GM18508 (cell line): ENCODE measurements around the gene COL19A1.

ENCODE experiments used
- ATAC-seq: cut with Tn5 transposase; IDR thresholded peaks from one replicate; pipeline ENCODE4 v1.9.1; 2021; ENCODE audit warnings: moderate number of reproducible peaks; ENCODE audit not compliant: insufficient read depth, unreplicated experiment

The COL19A1 gene

DNA sequence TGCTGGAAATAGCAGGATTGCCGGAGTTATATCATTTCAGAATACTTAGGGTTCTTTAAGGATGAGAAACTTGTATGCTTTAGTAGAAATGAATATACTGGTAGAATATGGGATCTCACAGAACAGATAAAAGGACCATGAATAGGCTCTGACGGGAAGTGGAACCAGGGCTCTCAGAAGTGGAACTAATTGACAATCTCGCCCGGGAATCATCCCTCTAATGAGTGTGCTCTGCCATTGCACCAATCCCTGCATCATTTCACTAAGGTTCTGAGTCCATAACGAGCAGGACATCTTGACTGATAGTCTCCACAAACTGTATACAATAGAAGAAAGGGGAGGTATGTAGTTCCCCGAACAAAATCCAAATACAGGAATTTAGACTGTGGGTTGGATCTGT, 286.4 kb downstream of the COL19A1 start:
- ATAC-seq = no peak

- no peak for ATAC-seq
Observed at GRCh38 chr6:70157086-70157485, 290.7 kb downstream of the COL19A1 start.

DNA sequence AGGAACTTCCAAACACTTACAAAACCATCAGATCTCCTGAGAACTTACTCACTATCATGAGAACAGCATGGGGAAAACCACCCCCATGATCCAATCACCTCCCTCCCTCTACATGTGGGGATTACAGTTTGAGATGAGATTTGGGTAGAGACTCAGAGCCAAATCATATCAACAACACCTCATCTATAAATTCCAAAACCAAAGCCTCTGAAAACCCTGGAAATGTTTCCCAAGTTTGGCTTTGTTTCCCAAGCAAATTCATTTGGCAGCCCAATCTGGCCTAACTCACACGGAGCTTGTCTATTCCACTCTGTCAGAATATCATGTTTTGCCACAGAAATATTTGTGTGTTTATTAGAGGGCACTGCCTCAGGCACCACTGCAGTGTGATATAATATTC, 293.9 kb downstream of the COL19A1 start:
- no peak for ATAC-seq

DNA sequence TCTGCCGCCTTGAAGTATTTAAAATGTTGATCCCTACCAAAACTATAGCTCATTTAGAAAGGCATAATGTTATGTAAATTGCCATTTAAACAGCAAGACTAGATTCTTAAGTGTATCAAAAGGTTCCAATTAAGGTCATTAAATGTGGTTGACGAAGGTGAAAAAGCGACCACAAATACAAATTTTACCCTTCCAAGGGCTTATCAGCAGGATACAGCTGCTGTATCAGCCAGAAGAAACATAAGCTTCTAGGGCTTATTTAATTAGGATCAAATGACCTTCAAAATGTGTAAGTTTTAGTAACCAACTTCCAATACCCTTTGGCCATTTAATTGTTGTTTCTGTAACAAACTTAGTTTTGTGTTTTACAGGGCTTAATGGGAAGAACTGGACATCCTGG, 296.6 kb downstream of the COL19A1 start:
- ATAC-seq = no peak

GRCh38 chr6:70163795-70164194, 297.4 kb downstream of the COL19A1 start:
- ATAC-seq = no peak

DNA sequence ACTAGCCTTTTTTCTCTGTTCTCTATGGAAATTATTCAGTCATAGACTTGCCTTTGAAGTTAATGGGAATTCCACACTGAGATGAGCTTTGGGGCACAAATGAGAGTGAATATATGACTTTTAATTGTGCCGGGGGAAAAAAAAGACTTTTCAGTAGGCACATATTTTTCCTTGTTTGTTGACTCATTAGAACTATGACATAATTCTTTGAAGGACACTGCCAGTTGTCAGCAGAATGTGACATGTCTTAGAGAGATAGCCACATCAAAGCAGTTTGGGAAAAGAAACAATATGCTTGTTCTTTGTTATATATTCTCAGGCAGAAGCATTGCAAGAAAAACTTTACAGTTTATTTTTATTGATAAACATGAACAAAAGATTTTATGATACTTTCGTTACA, 298.2 kb downstream of the COL19A1 start:
- no peak for ATAC-seq

DNA sequence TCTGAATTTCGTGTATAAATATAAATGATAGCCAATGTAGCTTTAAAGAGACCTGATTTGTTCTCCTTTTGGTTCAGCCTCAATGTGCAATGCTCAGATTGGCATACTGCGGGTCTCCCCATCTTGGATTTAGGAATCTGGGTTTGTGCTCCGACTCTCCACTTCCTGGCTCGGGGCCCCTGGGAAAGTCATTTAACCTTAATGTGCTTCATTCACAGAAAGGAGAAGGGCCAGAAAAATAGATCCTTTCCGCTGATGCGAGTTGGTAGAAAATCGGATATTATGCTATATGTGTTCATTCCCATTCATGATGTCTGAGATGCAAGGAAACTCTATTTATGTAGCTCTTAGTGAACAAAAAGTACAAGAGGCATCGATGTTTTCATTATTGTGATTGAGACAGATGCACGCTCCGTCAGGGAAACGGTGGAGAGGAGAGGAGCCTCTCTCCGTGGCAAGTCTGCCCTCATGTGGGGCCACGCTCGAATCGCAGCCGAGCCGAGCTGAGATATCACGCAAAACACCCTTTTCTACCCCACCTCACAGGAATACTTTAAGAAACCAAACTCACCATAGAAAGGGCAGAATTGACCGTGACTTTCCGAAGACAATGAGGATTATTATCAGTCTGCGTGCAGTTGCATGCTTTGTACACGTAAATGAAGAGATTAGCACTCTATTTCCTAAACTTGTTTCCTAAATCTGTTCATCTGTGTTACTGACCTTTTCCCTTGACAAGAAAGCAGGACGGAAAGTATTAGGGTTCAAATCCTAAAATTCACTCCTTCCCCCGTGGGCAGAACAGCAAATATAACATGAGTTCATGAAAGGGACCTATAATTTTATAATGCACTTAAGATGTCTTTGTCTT, 300.0 kb downstream of the COL19A1 start:
- ATAC-seq = no peak

DNA sequence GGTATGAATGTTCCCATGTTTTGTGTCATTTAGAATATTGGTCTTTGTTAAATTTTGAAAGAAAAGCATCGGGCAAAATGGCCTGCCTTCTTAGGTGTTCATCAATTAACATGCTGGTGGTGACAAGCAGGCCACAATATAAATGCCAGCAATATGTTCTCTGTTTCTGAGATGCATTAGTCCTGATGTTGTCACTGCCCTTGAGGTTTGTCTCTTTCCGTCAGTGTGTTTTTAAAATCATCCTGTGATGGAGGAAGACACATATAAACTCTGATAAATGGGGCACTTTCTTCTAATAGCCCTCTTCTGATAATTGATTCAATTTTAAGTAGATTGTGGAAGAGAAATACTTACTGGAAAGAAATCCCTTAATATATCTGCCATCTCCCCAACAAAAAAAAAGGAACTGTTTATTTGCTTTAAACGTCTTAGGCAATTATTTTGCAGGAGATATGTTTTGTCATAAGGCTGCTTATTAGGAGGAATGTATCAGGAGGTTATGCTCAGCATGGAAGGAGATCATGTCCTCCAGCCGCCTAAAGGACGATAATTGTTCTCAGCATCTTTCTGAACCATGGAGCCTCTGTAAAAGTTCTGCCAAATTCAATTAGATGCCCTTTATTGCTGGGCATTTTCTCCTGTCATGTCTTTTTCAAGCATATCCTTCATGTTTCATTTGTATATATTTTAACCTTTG, 302.5 kb downstream of the COL19A1 start:
- ATAC-seq = no peak

- no peak for ATAC-seq
Observed at GRCh38 chr6:70171236-70171635, 304.9 kb downstream of the COL19A1 start.

DNA sequence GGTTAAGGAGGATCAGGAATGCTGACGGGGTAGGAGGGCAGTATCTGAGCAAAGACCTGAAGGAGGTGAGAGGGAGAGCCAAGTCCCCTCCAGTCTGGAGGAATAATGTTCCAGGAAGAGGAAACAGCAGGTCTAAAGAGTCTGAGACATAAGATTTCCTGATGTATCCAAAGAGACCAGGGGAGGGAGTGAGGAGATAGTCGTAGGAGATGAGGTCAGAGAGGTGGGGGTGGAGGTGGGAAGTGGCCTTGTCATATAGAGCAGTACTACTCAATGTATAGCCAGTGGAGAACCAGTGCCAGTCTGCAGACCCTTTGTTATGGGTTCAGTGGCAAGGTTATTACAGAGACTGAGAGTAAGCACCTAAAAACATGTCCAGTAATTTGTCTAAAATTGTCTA, 305.9 kb downstream of the COL19A1 start:
- ATAC-seq = no peak

DNA sequence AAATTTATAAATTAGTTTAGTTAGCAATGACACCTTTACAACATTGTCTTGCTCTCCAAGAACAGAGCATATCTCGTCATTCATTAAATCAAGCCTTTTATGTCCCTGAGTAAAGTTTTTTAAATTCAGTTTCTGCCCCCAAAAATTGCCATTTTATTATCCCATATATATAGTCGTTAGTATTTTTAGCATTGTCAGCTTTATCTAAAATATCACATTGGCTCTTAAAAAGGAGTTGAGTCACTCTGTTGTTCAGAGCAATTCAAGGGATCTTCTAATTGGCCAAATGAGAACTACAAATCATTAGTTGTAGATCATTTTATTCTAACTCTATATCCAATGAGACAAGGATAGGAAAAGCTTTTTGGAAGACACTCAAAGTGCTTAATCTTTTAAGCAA, 309.4 kb downstream of the COL19A1 start:
- ATAC-seq = no peak

- ATAC-seq = no peak
Observed at GRCh38 chr6:70176842-70177550, 310.6 kb downstream of the COL19A1 start.

- no peak for ATAC-seq
Observed at GRCh38 chr6:70180183-70180900, 314.0 kb downstream of the COL19A1 start.

DNA sequence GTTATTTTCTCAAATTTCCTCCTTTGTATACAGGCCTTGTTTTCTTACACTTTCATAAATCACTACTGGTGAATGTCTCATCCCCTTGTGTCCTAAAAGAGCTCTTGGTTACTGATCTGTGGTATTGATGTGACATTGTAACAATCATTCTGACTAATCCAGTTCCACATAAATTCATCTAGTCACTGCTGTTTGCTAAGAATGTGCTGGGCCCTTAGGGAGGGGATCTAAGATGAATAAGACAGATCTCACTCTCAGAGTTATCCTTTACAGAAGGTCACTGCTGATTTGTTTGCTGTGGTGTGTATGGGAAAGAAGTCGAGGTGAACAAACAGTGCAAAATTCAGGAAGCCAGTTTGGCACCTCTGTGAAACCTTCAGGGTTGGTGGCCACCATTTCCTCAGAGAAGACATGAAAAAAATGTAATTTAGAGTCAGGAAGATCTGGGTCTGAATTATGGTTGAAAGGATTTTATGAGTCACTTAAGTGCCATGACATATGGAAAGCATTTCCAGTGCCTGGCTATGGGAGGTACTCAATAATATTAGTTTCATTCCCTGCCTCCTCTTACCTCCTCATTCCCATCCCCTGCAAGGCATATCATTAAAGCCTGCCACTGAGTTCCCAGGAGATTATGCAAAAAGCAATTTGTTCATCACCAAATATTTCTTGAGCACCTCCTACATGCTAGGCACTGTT, 314.7 kb downstream of the COL19A1 start:
- no peak for ATAC-seq

DNA sequence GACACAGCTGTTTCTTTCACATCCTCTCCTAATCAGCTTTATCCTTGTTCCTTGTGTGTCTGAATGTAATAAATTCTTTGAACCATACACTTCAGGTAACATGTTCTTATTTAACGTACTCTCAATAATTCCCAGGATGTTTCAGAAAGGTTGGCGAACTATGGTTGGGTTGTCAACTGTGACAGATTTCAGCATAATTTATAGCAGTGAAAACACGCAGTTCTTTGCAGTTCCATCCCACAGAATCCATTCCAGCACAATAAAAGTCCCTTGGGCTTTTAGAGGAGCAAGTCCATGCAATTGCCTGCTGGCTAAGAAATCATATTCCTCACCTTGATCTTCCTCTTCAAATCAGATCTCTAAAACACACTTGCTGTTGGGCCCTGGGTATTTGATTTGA, 317.2 kb downstream of the COL19A1 start:
- no peak for ATAC-seq

GRCh38 chr6:70184723-70185122, 318.4 kb downstream of the COL19A1 start:
- no peak for ATAC-seq

GRCh38 chr6:70186461-70186860, 320.1 kb downstream of the COL19A1 start:
- ATAC-seq = no peak

DNA sequence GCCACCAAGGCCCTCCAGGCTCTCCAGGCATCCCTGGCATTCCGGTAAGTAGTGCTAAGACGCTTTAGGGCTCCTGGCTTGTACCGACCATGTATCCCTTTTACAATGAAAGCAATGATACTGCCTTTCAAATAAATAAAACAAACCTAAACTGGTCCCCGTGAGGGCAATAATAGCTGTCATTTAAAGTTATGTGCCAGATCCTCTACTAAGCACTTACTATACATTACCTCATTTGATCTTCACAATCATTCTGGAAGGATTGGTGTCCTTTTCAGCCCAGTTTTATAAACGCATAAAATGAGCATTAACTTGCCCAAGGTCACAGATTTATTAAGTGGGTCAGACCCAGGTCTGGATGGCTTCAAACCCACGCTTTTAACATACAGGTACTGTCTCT, 321.8 kb downstream of the COL19A1 start:
- no peak for ATAC-seq

- no peak for ATAC-seq
Observed at GRCh38 chr6:70194421-70194820, 328.1 kb downstream of the COL19A1 start.

GRCh38 chr6:70196531-70196930, 330.2 kb downstream of the COL19A1 start:
- ATAC-seq = no peak
